ELR (cell line): ENCODE results near the gene STXBP6.

Source experiments
- DNase-seq: peaks from one replicate; pipeline ENCODE4 v3.0.0-alpha.2; 2015; ENCODE audit warnings: low read depth

STXBP6 gene

GRCh38 chr14:25049568-25050268 lies at the start of gene STXBP6:
Gene STXBP6 (minus strand): TSS chr14:25050147. CDS start chr14:24974818, 75,329 bp downstream.
- peak; percentile 45 for DNase-seq

GRCh38 chr14:25097120-25097519 lies 47.2 kb upstream of the STXBP6 start:
- DNase-seq, result no peak

DNA sequence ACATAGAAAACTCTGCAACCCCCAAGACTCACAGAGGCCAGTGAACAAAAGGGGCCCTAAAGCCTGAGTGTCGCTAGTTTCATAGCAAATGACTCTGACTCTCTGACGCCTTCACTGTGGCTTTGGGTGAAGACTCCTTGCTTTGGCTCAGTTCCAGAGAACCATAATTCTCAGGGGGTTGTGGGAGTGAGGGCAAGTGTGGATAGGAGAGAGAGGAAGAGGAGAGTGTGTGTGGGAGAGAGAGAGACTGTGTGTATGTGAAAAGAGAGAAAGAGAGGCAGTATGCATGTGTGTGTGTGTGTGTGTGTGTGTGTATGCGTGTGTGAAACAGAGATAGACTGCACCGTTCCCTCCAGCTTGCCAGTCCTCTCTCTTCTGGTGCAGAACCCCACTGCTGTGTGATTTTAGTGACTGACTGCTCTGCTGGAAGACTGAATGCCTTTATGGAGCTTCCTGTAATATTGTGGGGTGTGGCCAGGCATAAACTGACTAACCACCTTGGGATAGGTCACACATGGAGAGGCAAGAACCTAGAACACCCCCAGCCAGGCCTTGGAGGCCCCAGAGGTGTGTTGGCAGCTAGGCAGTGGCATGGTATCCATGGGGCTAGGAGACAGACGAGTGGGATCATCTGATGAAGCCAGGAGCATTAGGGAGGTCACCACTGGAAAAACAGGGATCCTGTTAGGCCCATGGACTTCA lies 45.9 kb upstream of the STXBP6 start:
- DNase-seq, result no peak

GRCh38 chr14:25094171-25094907 lies 44.4 kb upstream of the STXBP6 start:
- no peak for DNase-seq

GRCh38 chr14:25092258-25092740 lies 42.4 kb upstream of the STXBP6 start:
- DNase-seq, result no peak

- DNase-seq, result peak; percentile 44
These were observed 40.9 kb upstream of the STXBP6 start for GRCh38 chr14:25090716-25091454.

GRCh38 chr14:25090256-25090655 lies 40.3 kb upstream of the STXBP6 start:
- no peak for DNase-seq

GRCh38 chr14:25089496-25089895 lies 39.5 kb upstream of the STXBP6 start:
- DNase-seq, result no peak

DNA sequence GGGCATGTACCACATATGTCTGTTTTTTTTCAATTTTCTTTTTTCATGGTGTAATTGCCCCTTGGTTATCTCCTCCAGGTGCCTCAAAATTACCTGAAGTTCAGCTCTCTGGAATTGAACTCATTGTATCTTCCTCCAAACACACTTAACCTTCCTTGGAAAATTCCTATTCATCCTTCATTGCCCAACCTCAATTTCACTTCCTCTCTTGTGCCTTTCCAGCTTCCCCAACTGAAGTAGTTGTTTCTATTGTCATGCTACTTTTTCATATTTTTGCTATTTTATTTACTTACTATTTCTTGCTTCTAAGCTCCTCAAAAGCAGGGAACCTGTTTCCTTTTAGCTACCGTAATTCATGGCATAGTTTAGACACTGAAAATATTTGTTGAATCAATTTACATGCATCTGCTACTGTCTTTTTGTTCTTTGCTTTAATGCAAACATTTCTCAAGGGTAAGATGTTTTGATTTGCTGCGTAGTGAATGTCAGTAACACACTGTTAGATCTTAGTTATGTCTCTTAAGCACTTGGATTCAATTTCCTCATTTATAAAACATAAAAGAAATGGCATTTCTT lies 37.0 kb upstream of the STXBP6 start:
- no peak for DNase-seq

- DNase-seq, result no peak
These were observed 36.1 kb upstream of the STXBP6 start for GRCh38 chr14:25086081-25086480.

DNA sequence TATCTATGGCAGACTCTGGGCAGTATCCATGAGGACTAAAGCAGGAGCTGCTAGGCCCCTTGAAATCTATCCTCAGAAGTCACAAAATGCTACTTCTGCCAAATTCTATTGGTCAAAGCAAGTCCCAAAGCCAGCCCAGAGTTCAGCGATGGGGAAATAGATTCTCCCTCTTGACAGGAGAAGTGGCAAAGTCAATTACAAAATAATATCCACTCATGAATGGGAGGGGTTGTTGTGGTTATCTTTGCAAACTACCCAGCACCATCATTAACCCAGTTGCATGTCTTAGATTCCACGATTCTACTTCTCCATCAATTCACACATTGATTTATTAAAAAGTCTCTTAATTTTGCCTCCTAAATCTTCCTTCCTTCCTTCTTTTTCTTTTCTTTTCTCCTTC lies 30.7 kb upstream of the STXBP6 start:
- DNase-seq, result no peak

- DNase-seq, result no peak
These were observed 29.4 kb upstream of the STXBP6 start for GRCh38 chr14:25079311-25079710.

DNA sequence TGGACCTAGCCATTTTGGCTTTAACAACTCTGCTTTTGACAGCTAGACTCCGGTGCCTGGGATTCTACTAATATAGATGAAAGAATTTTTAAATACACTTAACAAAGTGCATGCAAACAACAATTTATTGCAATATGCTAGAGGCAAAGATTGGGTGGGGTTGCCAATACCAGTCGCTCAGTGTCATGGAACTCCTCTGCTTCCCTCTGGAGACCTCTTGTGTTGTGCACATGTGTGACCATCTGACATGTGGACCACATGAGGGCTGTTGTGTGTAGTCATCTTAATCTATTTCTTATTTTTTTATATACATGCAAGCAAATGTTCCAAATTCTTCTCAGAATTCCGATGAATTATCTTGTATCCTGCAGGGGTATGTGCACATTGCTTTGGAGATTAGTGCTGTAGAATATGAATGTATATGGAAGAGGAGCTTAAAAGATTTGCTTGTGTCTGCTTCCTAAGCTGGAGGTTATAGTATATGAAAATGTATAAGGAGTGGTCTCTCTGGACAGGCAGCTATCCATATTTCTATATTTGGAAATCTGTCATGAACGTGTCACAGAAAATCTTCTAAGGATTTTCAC lies 24.2 kb upstream of the STXBP6 start:
- no peak for DNase-seq

DNA sequence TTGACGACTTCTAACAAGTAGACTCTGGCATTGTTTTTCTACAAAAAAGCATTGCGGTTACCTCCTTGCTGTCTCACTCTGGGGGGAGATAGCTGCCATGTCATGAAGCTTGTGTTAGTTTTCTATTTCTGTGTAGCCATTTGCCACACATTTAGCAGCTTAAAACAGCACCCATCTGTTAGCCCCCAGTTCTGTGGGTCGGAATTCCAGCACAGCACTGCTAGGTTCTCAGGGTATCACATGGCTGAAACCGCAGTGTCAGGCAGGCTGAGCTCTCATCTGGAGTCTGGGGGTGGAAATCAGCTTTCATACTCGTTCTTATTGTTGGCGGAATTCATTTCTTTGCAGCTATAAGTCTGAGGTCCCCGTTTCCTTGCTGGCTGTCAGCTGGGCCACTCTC lies 19.9 kb upstream of the STXBP6 start:
- no peak for DNase-seq

- no peak for DNase-seq
These were observed 17.7 kb upstream of the STXBP6 start for GRCh38 chr14:25067600-25067999.

- DNase-seq, result no peak
These were observed 12.0 kb upstream of the STXBP6 start for GRCh38 chr14:25062022-25062321.

DNA sequence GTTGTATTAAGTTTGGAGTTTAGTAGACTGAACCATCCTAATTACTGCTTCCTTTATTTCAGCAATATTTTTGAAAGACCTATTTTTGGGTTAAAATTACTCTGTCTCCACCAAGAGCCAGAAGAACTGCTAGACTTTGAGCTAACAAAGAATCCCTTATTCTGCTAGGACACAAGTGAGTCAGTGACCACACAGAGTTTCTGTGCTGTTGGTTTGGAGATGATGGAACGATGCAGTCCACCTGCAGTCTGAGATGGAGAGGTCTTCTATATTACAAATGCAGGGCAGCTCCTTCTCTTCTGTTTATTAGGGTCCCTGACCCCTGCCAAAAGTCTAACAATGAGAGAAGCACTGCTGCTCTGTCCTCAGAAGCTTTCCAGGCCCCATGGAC lies 6.7 kb upstream of the STXBP6 start:
- peak; percentile 4 for DNase-seq

- DNase-seq, result peak; percentile 45
These were observed 6.2 kb upstream of the STXBP6 start for GRCh38 chr14:25055992-25056687.

DNA sequence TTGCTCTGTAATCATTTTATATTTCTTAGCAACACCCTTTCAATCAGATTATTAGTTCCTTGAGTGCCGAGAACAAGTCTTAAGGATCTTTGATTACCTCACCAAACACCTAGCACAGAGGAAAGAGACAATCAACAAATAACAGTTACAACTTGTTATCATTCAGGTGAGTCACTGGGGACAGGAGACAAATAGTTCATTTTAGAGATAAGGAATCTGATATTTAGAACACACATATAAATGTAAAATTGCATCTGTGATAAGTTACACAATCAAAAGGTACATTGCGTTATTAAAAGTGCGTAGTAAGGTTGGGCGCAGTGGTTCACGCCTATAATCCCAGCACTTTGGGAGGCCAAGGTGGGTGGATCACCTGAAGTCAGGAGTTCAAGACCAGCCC lies 5.1 kb upstream of the STXBP6 start:
- no peak for DNase-seq

DNA sequence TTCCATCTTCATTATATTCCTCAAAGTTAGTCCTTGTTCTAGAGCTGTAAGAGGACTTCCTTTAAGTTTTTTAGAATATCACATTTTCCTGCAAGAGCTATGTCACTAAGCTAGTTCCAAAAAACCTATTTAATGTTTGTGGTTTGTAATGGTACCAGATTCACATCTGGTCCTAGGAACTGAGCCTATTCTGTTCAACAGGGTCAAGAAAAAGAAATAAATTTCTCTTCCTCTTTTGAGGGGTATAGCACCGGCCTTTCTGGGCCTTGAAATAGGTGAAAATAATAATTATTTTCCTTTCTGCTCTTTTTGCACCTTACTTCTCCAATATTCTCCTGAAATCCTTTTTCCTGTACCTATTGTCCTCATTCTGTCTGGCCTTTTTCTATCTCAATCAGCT lies 3.6 kb upstream of the STXBP6 start:
- DNase-seq, result no peak

DNA sequence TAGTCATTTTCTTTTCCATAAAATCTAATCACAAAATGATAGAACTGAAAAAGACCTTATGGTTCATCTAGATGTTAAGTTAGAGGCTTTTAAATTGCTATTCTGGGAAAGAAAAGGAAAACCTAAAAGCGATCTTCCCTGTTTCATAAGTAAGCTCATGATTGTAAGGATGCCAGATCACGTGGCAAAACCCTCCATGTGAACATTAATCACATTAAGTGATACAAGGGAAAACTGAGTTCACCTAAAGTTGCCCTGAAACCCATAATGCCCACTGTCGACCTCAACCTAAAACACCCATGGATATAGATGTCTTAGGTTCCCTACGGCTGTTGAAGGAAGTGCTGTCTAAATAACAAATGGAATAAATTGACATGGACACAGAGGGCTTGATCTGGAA lies 3.0 kb upstream of the STXBP6 start:
- DNase-seq, result no peak
